ENCODE data around the gene STIMATE. TPM values are rescaled to one million over a fixed set of nuclear protein-coding genes. Genes with fewer than 3 reads are reported as not detected.

STIMATE gene
- total and polyA plus RNA-seq, 2 experiments from 2014 or later = 9.3 to 10.3 TPM

DNA sequence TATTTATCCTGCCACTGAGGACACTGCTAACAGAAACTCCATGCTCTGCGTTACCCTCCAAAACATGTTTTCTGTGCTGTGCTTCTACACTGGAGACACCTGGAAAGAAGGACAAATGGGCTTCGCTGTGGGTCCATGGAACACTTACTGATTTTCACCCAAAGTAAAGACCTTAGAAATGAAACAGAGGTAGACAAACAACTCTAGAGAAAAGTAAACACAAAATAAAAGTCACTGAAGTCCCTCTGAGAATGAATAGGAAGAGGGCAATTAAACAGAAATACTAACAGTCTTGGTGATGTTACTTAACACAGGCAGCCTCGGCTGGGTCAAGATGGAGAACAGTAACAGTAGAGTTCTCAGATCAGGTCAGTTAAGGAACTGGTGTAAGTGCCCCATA, 6.7 kb upstream of the STIMATE start:
- H3K4me1 ChIP-seq (ENCODE audit: insufficient read depth) = no peaks in the 10 kb centered on the region
- H3K9me2 ChIP-seq (ENCODE audit: insufficient read depth) = no peaks in the 10 kb centered on the region
- in situ Hi-C loops (cut with MboI) = no loop called here
- H3K27ac ChIP-seq = no peak overlapping the region
- TF ChIP-seq EZH2phosphoT487 (IDR thresholded peaks at IDR 0.05; ENCODE audit: insufficient read depth, low read depth) (no peak), EZH2 (IDR thresholded peaks at IDR 0.05; ENCODE audit: insufficient read depth, poor library complexity, severe bottlenecking) (no peak)
- no peak overlapping the region for H3K4me2 ChIP-seq (ENCODE audit: unreplicated experiment)
- 72 to 78% methylated on average over 3 of the region's 3 CpGs for WGBS, 2 experiments (ENCODE audit: low coverage in 1 of 2, low lambda C conversion rate in 2 of 2, missing lambda C conversion rate in 2 of 2)
- no peaks in the 10 kb centered on the region for H3K36me3 ChIP-seq (ENCODE audit: low read depth)
- no peak for DNase-seq
- H4K20me1 ChIP-seq (ENCODE audit: insufficient read depth) = no peaks in the 10 kb centered on the region
- H3K27me3 ChIP-seq (replicated peaks; ENCODE audit: insufficient read depth) = no peaks in the 10 kb centered on the region
- no peak overlapping the region for H3K9ac ChIP-seq
- no peak overlapping the region for H3K4me3 ChIP-seq
- H3K79me2 ChIP-seq (ENCODE audit: insufficient read depth) = no peaks in the 10 kb centered on the region
- H3F3A ChIP-seq (ENCODE audit: insufficient read depth) = no peaks in the 10 kb centered on the region
- H3K9me3 ChIP-seq (ENCODE audit: low read depth) = no peaks in the 10 kb centered on the region
- H2AFZ ChIP-seq = no peak overlapping the region

DNA sequence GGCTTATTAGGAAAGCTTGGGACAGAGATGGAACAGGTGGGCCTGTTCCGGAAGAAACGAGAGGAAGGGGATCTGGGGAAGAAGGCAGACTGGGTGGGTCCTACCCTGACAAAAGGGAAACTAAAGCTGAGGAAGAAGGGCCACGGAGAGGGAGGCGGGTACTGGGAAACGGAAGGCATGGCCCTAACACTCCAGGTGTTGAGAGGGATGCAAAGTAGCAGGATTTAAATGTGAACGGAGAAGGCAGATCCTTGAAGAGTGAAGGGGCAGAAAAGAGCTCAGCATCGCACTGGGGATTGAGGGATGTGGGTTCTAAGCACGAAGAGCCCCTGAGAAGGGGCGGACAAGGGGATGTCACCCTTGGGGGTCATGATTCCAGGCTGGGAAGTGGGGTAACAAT, 735 bp downstream of the STIMATE start:
- H3K9ac ChIP-seq = peak overlapping the region; percentile 73
- in situ Hi-C loops (cut with MboI) = no loop called here
- 10 to 15% methylated on average over 9 of the region's 9 CpGs for WGBS, 2 experiments (ENCODE audit: low coverage in 1 of 2, low lambda C conversion rate in 2 of 2, missing lambda C conversion rate in 2 of 2)

DNA sequence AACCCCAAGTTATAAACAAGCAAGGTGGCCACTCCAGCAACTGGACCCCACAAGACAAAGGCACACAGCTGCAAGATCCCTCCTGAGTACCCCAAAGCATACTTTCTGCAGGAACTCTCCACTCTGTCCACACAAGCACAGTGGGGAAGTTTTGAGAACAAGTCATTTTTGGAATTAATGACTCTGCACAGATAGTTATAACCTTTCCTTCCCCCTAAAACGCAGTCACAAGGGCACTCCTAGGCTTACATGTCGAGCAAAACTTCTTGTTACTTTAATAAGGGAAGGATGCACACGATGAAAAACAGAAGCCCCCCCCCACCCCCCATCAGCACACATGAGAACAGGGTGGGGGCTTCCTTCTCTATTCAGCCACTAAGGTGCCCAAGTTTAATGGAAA, 1.2 kb downstream of the STIMATE start:
- Histone ChIP-seq H3K9ac (peak overlapping the region; percentile 73; the same call in 1 of the 2 replicates), H3K4me3 (peak overlapping the region; percentile 75), H3K4me2 (ENCODE audit: unreplicated experiment) (peak overlapping the region; percentile 76), H3K27ac (no peak overlapping the region), H3K9me3 (ENCODE audit: low read depth) (no peaks in the 10 kb centered on the region), H3K79me2 (ENCODE audit: insufficient read depth) (peaks cover 36% of the 10 kb centered on the region), H3F3A (ENCODE audit: insufficient read depth) (peaks cover 21% of the 10 kb centered on the region), H3K27me3 (replicated peaks; ENCODE audit: insufficient read depth) (no peaks in the 10 kb centered on the region), H3K9me2 (ENCODE audit: insufficient read depth) (no peaks in the 10 kb centered on the region), H4K20me1 (ENCODE audit: insufficient read depth) (no peaks in the 10 kb centered on the region), H2AFZ (peak overlapping the region; percentile 92; the same call in 1 of the 2 replicates), H3K4me1 (ENCODE audit: insufficient read depth) (peaks cover 30% of the 10 kb centered on the region), H3K36me3 (ENCODE audit: low read depth) (no peaks in the 10 kb centered on the region)
- DNase-seq = no peak
- TF ChIP-seq EZH2 (IDR thresholded peaks at IDR 0.05; ENCODE audit: insufficient read depth, poor library complexity, severe bottlenecking) (no peak), EZH2phosphoT487 (IDR thresholded peaks at IDR 0.05; ENCODE audit: insufficient read depth, low read depth) (no peak)
- in situ Hi-C loops (cut with MboI) = no loop called here
- WGBS, 2 experiments (ENCODE audit: low coverage in 1 of 2, low lambda C conversion rate in 2 of 2, missing lambda C conversion rate in 2 of 2) = 29 to 31% methylated on average over 3 of the region's 3 CpGs

More for the DNA sequence above, 735 bp downstream of the STIMATE start:
- H3K79me2 ChIP-seq (ENCODE audit: insufficient read depth) = peaks cover 32% of the 10 kb centered on the region
- H3F3A ChIP-seq (ENCODE audit: insufficient read depth) = peaks cover 16% of the 10 kb centered on the region
- TF ChIP-seq EZH2 (IDR thresholded peaks at IDR 0.05; ENCODE audit: insufficient read depth, poor library complexity, severe bottlenecking) (no peak), EZH2phosphoT487 (IDR thresholded peaks at IDR 0.05; ENCODE audit: insufficient read depth, low read depth) (no peak)
- H4K20me1 ChIP-seq (ENCODE audit: insufficient read depth) = no peaks in the 10 kb centered on the region
- no peaks in the 10 kb centered on the region for H3K27me3 ChIP-seq (replicated peaks; ENCODE audit: insufficient read depth)
- H3K4me2 ChIP-seq (ENCODE audit: unreplicated experiment) = peak overlapping the region; percentile 76
- no peaks in the 10 kb centered on the region for H3K9me2 ChIP-seq (ENCODE audit: insufficient read depth)
- H3K4me1 ChIP-seq (ENCODE audit: insufficient read depth) = peaks cover 25% of the 10 kb centered on the region
- DNase-seq = peak; percentile 21
- no peaks in the 10 kb centered on the region for H3K9me3 ChIP-seq (ENCODE audit: low read depth)
- H3K36me3 ChIP-seq (ENCODE audit: low read depth) = no peaks in the 10 kb centered on the region
- H3K27ac ChIP-seq = no peak overlapping the region
- H2AFZ ChIP-seq = peak overlapping the region; percentile 92
- peak overlapping the region; percentile 75 for H3K4me3 ChIP-seq

DNA sequence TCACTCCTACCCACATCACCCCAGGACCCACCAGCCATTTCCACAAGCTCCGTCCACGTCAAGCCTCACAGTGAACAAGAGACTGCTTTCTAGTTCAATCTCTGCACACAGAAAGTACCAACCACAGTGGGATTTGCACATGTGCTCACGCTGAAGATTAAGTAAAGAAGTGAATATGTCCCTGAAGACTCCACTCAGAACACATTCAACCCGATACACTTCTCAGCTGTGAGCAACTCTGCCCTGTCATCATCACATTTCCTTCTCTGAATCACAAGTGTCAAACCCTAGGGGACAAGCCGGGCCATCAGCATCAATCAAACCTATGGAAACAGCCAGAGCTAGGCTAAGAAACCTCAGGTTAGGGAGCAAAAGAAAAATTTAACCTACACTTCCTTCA, 1.9 kb downstream of the STIMATE start:
- Histone ChIP-seq H3K4me2 (ENCODE audit: unreplicated experiment) (no peak overlapping the region), H3K9ac (no peak overlapping the region), H3F3A (ENCODE audit: insufficient read depth) (peaks cover 21% of the 10 kb centered on the region), H3K79me2 (ENCODE audit: insufficient read depth) (peaks cover 40% of the 10 kb centered on the region), H3K9me2 (ENCODE audit: insufficient read depth) (no peaks in the 10 kb centered on the region), H4K20me1 (ENCODE audit: insufficient read depth) (no peaks in the 10 kb centered on the region), H3K9me3 (ENCODE audit: low read depth) (no peaks in the 10 kb centered on the region), H3K4me1 (ENCODE audit: insufficient read depth) (peaks cover 30% of the 10 kb centered on the region), H3K36me3 (ENCODE audit: low read depth) (no peaks in the 10 kb centered on the region), H3K4me3 (no peak overlapping the region), H3K27me3 (replicated peaks; ENCODE audit: insufficient read depth) (no peaks in the 10 kb centered on the region), H3K27ac (no peak overlapping the region), H2AFZ (no peak overlapping the region)
- WGBS, 2 experiments (ENCODE audit: low coverage in 1 of 2, low lambda C conversion rate in 2 of 2, missing lambda C conversion rate in 2 of 2) = 71 to 72% methylated on average over 5 of the region's 5 CpGs
- no peak for DNase-seq
- TF ChIP-seq EZH2 (IDR thresholded peaks at IDR 0.05; ENCODE audit: insufficient read depth, poor library complexity, severe bottlenecking) (no peak), EZH2phosphoT487 (IDR thresholded peaks at IDR 0.05; ENCODE audit: insufficient read depth, low read depth) (no peak)
- in situ Hi-C loops (cut with MboI) = no loop called here

DNA sequence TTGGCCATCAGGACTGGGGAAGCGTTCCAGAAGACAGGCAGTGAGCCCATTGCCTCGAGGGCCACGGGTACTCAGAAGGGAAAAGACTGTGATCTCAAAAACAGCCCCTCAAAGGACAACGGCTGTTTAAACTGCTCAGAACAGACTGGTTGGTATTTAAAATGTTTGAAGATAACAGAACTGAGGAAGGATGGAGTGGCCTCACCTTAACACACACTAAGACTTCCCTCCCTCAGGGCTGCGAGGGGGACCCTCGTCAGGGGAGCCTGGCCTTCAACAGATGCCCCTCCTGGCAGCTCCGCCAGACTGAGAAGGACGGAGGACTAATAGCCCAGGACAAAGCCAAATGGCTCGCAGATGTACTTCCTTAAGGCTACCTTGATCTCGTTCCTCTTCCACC, 2.6 kb downstream of the STIMATE start:
- no peak overlapping the region for H3K4me2 ChIP-seq (ENCODE audit: unreplicated experiment)
- no peaks in the 10 kb centered on the region for H3K27me3 ChIP-seq (replicated peaks; ENCODE audit: insufficient read depth)
- in situ Hi-C loops (cut with MboI) = no loop called here
- H3K79me2 ChIP-seq (ENCODE audit: insufficient read depth) = peaks cover 47% of the 10 kb centered on the region
- peaks cover 21% of the 10 kb centered on the region for H3F3A ChIP-seq (ENCODE audit: insufficient read depth)
- no peak for DNase-seq
- H3K9me2 ChIP-seq (ENCODE audit: insufficient read depth) = no peaks in the 10 kb centered on the region
- H3K4me3 ChIP-seq = no peak overlapping the region
- H4K20me1 ChIP-seq (ENCODE audit: insufficient read depth) = no peaks in the 10 kb centered on the region
- H2AFZ ChIP-seq = no peak overlapping the region
- no peak overlapping the region for H3K9ac ChIP-seq
- H3K27ac ChIP-seq = no peak overlapping the region
- WGBS, 2 experiments (ENCODE audit: low coverage in 1 of 2, low lambda C conversion rate in 2 of 2, missing lambda C conversion rate in 2 of 2) = 77 to 80% methylated on average over 10 of the region's 10 CpGs
- no peak for TF ChIP-seq EZH2 (IDR thresholded peaks at IDR 0.05; ENCODE audit: insufficient read depth, poor library complexity, severe bottlenecking)
- no peak for TF ChIP-seq EZH2phosphoT487 (IDR thresholded peaks at IDR 0.05; ENCODE audit: insufficient read depth, low read depth)
- H3K36me3 ChIP-seq (ENCODE audit: low read depth) = no peaks in the 10 kb centered on the region
- peaks cover 30% of the 10 kb centered on the region for H3K4me1 ChIP-seq (ENCODE audit: insufficient read depth)
- H3K9me3 ChIP-seq (ENCODE audit: low read depth) = no peaks in the 10 kb centered on the region
